ENCODE measurements around the gene RBMS3. TPM values are rescaled to one million over a fixed set of nuclear protein-coding genes. Genes with fewer than 3 reads are reported as not detected.

Gene RBMS3
- total and polyA plus RNA-seq, 2 experiments from 2014 or later: 20.8 TPM

GRCh38 chr3:29538610-29538958, 257.7 kb downstream of the RBMS3 start:
- TF ChIP-seq CTCF (IDR thresholded peaks at IDR 0.05; ENCODE audit: low read depth, low read length): no peak
- Histone ChIP-seq H3K27me3 (no peaks in the 10 kb centered on the region), H3K9me3 (ENCODE audit: low read depth) (no peaks in the 10 kb centered on the region), H3K27ac (no peak overlapping the region), H3K4me1 (ENCODE audit: low read depth) (peaks cover 4% of the 10 kb centered on the region), H3K36me3 (no peaks in the 10 kb centered on the region), H3K4me3 (no peak overlapping the region)
- no peak for DNase-seq (ENCODE audit: low read depth in 1 of 2, low spot score in 1 of 2)

- Histone ChIP-seq H3K36me3 (no peaks in the 10 kb centered on the region), H3K4me3 (no peak overlapping the region), H3K27ac (no peak overlapping the region), H3K27me3 (no peaks in the 10 kb centered on the region), H3K4me1 (ENCODE audit: low read depth) (peaks cover 4% of the 10 kb centered on the region), H3K9me3 (ENCODE audit: low read depth) (no peaks in the 10 kb centered on the region)
- no peak for DNase-seq (ENCODE audit: low read depth in 1 of 2, low spot score in 1 of 2)
- TF ChIP-seq CTCF (IDR thresholded peaks at IDR 0.05; ENCODE audit: low read depth, low read length): no peak
Measured at GRCh38 chr3:29540544-29540943, 259.7 kb downstream of the RBMS3 start.

GRCh38 chr3:29544701-29545363, 264.0 kb downstream of the RBMS3 start:
- Histone ChIP-seq H3K4me1 (ENCODE audit: low read depth) (no peaks in the 10 kb centered on the region), H3K9me3 (ENCODE audit: low read depth) (no peaks in the 10 kb centered on the region)
- no peak for DNase-seq (ENCODE audit: low read depth in 1 of 2, low spot score in 1 of 2)

GRCh38 chr3:29545615-29546014, 264.7 kb downstream of the RBMS3 start:
- no peak overlapping the region for H3K27ac ChIP-seq
- H3K36me3 ChIP-seq: no peaks in the 10 kb centered on the region
- no peak overlapping the region for H3K4me3 ChIP-seq
- H3K27me3 ChIP-seq: no peaks in the 10 kb centered on the region
- no peak for TF ChIP-seq CTCF (IDR thresholded peaks at IDR 0.05; ENCODE audit: low read depth, low read length)
- H3K9me3 ChIP-seq (ENCODE audit: low read depth): no peaks in the 10 kb centered on the region
- DNase-seq (ENCODE audit: low read depth in 1 of 2, low spot score in 1 of 2): no peak
- H3K4me1 ChIP-seq (ENCODE audit: low read depth): no peaks in the 10 kb centered on the region

More at GRCh38 chr3:29544701-29545363, 264.0 kb downstream of the RBMS3 start:
- no peak overlapping the region for H3K27ac ChIP-seq
- no peaks in the 10 kb centered on the region for H3K36me3 ChIP-seq
- no peaks in the 10 kb centered on the region for H3K27me3 ChIP-seq
- H3K4me3 ChIP-seq: no peak overlapping the region
- no peak for TF ChIP-seq CTCF (IDR thresholded peaks at IDR 0.05; ENCODE audit: low read depth, low read length)

- peak in 1 of 2 donors; percentile 62 for DNase-seq (ENCODE audit: low read depth in 1 of 2, low spot score in 1 of 2)
- H3K27ac ChIP-seq: no peak overlapping the region
Measured at GRCh38 chr3:29552051-29552450, 271.2 kb downstream of the RBMS3 start.

More at GRCh38 chr3:29552051-29552450, 271.2 kb downstream of the RBMS3 start:
- no peak for TF ChIP-seq CTCF (IDR thresholded peaks at IDR 0.05; ENCODE audit: low read depth, low read length)
- Histone ChIP-seq H3K4me1 (ENCODE audit: low read depth) (peaks cover 17% of the 10 kb centered on the region), H3K9me3 (ENCODE audit: low read depth) (no peaks in the 10 kb centered on the region), H3K4me3 (no peak overlapping the region), H3K27me3 (no peaks in the 10 kb centered on the region), H3K36me3 (no peaks in the 10 kb centered on the region)
